Anterior cingulate cortex (tissue), 58 donors: ENCODE data around the gene MTA1.

ENCODE experiments used
- DNase-seq, 58 donors: peaks; one replicate each; lab custom pipeline; 2025; lab: John Stamatoyannopoulos, UW

MTA1 gene

DNA sequence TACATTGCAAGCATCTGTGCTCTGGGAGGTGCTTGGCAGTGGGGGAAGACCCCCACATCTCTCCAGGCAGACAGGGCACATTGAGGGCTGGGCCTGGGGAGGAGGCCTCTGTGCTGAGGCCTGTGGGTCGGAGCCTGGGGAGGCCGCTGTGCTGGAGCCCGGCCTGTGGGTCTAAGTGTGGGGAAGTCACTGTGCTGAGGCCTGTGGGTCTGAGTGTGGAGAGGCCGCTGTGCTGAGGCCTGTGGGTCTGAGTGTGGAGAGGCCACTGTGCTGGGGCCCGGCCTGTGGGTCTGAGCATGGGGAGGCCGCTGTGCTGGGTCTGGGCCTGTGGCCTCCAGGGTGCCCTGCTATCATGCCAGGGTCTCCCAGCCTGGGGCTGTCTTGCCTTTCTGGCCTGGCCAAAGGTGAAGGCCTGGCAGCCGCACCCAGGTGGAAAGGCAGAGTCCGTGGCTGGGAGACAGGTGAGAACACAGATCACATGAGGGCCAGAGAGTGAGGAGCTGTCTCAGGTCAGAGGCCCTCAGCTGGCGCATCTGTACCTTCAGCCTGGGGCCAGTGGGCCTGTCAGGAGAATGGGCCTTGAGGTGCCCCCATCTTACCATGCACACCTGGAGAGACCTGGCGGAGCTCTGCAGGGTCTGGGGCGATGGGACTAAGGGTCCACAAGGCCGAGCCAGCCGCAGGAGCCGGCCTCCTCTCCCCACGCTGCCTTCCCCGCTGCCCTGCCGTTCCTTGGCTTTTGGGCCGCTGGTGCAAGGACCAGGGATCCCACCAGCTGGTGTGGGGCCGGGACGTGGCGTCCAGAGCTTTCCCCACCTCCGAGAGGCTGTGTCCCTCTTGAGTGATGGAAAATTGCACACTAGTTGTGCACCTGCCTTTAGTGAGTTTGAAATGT is 36.4 kb downstream of the MTA1 start:
- no peak for DNase-seq

DNA sequence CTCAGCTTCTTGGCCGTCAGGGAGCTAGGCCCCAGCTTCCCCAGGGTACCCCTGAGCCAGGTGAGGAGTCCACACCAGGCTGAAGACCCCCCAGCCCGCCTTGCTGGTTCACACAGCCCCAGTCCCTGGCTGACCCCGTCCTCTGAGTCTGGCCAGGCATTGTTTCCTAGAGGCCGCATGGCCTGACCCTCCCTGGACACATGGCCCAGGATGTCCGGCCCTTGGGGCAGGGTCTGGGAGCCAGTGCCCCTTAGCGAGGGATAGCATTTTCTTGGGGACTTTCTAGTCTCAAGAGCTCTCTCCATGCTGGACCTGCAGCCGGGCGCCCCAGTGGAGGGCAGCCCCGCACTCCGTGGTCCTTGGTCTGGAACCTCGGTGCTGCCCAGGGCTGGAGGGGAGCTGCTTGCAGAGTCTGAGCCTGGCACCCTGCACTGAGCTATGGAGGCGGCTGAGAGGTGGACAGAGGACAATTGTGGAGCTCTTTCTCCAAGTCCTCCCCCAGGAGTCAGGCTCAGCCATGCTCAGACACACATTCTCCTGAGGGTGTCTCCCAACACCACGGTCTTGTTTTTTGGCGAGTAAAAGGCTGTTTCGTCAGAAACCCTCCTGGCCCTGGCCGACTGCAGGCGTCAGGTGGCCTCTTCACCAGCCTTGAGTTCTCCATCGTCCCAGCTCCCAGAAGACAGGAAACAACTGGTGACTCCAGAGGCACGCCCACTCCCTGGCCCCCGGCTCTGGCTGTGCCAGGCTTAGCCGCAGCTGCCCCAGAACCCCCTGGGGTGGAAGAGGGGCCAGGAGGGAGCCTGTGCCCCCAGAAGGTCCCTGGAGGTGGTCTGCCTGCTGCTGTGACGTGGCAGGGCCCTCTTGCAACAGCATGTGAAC is 37.4 kb downstream of the MTA1 start:
- DNase-seq: no peak

DNA sequence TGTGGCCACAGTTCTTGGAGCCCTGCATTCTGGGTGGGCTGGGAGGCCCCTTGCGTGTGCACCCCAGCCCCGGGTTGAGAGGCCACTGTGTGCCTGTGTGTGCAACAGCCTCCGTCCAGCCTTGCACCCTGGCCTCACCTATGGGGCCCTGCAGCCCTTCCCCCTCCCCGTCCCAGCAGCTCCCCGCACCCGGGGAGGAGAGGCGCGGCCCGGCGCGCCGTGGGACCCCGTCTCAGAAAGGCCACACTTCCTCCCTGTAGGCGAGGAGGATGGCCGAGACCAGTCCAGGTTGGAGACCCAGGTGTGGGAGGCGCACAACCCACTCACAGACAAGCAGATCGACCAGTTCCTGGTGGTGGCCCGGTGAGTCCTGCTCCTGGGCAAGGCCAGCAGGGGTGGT is 38.4 kb downstream of the MTA1 start:
- DNase-seq: no peak

DNA sequence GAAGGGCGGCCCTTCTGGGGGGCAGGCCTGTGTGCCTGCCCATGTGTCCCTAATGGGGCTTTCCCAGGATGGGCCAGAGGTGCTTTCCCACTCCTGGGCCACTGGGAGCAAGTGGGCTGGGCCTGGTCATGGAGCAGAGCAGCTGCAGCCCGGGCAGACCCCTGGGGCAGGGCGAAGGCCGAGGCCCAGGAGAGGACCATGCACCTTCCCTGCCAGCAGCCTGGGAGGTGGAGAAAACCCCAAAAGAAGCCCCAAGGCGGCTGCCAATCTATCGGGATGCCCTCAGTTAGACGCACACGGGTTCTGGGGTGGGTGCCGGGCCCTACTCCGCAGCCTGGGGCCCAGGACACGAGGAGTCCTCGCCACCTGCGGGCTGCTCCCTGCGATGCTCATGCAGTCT is 38.9 kb downstream of the MTA1 start:
- DNase-seq: no peak

DNA sequence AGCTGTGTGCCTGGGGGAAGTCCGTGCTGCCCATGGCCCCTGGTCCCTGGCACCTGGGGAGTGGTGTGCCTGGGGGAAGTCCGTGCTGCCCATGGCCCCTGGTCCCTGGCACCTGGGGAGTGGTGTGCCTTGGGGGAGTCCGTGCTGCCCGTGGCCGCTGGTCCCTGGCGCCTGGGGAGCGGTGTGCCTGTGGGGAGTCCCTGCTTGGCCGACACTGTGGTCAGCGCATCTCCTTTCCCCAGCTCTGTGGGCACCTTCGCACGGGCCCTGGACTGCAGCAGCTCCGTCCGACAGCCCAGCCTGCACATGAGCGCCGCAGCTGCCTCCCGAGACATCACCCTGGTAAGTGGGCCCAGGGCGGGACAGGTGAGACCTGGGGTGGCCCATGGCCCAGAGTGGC is 40.5 kb downstream of the MTA1 start:
- no peak for DNase-seq

DNA sequence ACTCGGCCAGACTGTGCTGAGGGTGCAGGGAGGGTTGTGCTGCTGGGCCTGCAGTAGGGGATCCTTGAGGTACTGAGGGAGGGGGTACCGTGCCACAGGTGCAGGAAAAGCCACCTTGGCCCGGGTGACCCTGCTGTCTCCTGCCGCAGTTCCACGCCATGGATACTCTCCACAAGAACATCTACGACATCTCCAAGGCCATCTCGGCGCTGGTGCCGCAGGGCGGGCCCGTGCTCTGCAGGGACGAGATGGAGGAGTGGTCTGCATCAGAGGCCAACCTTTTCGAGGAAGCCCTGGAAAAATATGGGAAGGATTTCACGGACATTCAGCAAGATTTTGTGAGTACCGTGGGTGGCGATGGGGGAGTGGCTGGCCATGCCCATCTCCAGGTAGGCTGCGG is 41.0 kb downstream of the MTA1 start:
- DNase-seq: no peak

DNA sequence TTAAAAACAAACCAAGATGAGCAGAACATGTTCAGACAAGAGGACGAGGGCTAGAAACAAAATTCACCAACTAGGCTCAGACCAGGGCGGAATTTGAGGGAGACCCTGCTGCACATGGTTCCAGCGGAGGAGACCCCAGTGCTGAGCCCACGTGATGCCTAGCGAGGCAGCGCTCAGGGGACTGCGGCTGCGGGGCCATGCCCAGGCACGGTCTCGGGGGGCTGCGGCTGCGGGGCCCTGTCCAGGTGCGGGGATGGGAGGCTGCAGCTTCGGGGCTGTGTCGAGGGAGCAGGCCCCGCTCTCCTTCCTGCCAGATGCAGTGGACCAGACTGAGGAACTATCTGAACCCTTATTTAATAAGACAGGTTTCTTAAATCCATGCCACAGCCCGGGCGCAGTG is 42.3 kb downstream of the MTA1 start:
- DNase-seq: no peak

DNA sequence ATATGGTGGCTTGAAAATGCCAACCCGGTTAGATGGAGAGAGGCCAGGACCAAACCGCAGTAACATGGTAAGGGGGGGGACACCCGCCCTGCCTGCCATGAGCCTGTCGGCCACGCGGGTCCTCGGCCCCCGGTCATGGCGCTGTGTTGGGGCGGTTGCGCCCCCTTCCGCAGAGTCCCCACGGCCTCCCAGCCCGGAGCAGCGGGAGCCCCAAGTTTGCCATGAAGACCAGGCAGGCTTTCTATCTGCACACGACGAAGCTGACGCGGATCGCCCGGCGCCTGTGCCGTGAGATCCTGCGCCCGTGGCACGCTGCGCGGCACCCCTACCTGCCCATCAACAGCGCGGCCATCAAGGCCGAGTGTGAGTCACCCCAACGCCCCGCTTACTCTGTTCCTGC is 44.9 kb downstream of the MTA1 start:
- DNase-seq: no peak

DNA sequence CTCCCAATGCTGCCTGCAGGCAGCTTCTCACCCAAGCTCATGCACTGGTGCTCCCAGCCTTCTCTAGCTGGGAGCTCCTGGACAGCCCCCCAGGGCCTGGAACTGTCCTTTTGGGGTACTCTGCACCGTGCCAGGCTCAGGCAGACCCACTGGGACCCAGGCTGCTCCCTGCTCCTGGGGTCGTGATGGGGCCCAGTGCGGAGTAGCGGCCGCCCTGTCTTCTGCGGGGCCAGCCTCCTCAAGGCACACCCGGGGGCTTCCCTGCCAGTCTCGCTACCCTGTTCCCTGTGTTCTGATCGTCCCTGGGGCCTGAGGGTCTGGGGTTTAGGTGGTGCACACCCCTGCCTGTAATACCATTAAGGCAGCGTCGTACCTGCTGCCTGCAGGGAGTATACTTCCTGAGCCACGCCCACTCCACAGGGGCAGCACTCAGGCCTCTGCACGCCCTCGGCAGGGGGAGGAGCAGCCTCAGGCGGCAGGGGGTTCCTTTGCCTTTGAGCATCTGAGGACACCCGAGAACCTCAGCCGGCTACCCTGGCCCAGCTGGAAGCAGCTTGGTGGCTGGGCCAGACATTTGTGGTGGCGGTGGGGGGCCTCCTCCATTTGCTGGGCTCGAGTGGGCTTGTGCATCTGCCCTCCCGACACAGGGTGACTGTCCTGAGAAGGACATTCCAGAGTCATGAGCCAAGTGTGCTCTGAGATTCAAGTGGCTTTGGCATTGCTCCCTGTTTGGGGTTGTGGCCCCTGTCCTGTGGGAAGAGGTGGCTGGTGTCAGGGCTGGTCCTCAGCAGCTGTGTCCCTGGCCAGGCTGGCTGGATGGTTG is 45.8 kb downstream of the MTA1 start:
- no peak for DNase-seq

DNA sequence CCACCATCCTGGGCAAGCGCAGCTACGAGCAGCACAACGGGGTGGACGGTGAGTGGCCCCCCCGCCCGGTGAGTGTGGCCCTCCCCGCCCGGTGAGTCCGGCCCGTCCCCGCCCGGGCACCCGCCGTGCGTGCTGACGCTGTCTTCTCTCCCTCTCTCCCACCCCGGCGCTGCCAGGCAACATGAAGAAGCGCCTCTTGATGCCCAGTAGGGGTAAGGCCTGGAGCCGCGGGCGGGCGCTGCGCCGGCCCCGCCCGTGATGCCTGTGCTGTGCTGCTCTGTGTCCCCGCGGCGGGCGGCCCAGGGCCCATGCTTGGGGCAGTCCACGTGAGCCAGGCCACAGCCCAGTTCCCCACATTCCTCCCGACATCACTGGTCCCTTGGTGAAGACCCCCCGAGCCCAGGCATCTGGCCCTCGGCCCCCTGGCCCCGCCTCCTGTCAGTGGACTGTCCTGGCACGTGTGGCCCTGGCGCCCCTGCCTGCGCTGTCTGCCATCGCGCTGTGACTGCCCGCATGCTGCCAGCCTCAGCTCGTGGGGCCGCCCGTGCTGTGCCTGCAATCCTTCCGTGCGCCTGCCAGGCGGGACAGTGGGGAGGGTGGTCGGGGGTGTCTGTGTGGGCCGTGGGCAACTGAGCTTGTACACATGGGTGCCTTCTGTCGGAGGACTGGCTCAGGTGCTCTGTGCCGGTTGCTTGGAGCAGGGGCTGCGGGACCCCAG is 47.1 kb downstream of the MTA1 start:
- DNase-seq: no peak

DNA sequence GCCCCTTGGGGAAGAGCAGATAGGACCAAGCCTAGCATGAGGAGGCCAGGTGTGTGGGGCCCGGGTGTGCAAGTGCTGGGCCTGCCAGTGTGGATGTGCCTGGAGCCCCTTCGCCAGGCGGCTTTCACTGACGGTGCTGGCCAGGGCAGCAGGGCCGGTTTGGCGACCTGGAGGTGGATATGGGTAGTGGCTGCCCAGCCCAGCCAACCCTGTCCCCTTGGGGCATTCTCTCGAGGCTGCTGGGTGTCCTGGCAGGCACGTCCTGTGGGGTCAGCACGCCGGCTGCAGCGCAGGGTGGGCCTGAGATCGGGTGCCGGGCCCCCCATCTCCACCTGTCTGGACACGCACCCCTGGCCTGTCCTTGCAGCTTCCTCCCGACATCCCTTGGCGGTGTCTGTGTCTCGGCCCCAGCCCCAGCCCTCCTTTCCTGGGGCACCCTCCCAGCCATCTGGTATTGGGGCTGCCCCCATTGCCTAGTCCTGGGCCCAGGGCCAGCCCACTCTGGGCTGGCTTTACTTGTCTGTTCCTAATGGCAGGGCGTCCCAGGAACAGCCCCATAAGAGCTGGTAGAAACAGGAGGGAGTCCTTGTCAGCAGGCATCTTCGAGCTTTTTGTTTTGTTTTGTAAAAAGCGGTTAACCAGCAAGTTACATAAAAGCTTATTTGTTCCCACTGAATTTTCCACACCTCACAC is 47.8 kb downstream of the MTA1 start:
- DNase-seq: no peak

DNA sequence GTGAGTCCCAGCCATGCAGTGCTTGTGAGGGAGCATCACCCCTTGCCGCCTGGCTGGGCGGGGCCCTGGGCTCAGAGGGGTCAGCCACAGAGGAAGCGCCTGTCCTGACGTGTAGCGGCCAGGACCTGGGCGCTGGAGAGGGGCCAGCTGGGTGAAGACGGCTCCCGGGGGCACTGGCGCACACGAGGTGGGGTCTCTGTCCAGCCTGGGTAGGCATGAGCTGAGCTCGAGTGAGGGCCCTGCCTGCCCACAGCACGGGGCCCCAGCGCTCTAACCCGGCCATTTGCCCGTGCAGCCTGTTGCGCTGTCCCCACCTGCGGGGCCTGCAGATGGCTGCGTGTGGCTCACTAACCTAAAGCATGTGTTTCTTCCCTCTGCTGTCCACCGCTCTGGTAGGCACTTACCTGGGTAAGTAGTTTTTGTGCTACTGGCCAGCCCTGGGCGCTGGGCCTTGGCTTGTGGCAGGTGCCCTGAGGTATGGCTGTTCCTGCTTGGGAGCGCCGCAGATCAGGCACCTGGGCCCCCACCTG is 48.4 kb downstream of the MTA1 start:
- DNase-seq: no peak

DNA sequence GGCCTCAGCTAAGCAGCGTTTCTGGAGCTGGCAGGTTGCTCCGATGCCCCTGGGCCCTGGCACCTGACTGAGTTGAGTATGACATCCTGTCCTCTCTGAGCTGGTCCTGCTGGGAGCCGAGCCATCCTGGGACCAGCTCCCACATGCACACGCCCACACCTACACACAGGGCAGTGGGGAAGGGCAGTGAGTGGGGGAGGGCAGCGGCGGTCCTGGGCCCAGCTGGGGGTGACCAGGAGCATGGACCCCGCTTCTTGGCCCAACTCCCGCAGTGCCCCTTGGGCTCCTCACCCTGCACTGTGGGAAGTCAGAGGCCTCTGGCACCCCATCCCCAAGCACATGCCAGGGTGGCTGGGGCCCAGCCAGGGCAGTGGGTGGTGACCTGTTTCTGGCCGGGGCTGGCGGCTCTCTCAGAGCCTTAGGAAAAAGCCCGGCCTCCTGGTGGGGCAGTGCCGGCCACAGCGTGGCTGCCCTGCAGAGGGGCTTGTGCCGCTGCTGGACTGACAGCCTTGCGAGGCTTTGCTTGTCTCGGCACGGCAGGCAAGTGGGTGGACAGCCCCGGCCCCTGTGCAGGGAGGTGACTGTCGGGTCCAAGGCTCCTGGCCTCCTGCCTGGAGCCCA is 49.1 kb downstream of the MTA1 start:
- DNase-seq: peak in 7 of 58 donors; percentile 21 to 52 (median 35)

DNA sequence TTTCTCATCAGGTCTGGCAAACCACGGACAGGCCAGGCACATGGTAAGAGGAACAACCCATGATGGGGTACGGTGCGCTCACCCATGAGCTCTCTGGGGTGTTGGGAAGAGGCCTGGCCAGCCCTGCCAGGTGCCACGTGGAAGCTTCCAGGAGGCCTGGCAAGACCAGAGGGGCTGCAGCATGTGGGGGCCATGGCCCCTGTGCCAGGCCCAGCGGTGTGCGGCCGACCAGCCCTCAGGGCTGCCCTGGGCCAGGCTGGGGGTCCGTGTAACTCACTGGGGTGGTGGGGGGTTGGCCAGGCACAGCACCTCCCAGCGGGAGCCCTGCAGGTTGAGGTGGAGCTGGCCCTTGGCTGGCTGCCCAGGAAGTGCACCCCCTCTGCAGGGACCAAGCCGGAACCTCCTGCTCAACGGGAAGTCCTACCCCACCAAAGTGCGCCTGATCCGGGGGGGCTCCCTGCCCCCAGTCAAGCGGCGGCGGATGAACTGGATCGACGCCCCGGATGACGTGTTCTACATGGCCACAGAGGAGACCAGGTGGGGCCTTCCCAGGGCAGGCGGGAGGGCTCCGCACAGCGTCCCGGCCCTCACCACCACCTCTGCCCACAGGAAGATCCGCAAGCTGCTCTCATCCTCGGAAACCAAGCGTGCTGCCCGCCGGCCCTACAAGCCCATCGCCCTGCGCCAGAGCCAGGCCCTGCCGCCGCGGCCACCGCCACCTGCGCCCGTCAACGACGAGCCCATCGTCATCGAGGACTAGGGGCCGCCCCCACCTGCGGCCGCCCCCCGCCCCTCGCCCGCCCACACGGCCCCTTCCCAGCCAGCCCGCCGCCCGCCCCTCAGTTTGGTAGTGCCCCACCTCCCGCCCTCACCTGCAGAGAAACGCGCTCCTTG is 50.1 kb downstream of the MTA1 start:
- DNase-seq: no peak

DNA sequence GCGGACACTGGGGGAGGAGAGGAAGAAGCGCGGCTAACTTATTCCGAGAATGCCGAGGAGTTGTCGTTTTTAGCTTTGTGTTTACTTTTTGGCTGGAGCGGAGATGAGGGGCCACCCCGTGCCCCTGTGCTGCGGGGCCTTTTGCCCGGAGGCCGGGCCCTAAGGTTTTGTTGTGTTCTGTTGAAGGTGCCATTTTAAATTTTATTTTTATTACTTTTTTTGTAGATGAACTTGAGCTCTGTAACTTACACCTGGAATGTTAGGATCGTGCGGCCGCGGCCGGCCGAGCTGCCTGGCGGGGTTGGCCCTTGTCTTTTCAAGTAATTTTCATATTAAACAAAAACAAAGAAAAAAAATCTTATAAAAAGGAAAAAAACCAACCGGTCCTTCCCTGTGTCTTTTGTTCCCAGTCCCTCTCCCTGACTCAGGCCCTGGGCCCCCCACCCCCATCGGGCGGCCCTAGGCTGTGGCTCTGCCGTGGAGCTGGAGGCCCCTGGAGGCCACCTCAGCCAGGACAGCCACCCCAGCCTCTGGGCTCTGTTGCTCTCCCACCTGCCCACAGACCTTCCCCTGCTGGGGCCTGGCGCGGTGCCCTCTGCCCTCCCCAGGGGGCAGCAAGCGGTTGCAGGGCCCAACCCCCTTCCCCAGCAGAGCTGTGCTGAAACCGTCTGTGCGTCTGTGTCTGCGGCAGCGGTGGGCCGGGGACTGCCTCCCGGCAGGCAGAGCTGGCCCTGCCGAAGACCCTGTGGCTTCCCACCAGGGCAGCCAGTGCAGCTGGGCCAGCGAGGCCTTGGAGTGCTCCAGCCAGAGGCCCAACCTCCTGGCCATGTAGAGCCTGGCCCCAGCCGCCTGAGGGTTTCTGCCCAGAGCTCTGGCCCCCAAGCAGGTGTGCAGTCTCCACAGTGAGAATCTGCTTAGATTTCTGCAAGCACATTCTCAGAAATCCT is 51.0 kb downstream of the MTA1 start:
- no peak for DNase-seq

DNA sequence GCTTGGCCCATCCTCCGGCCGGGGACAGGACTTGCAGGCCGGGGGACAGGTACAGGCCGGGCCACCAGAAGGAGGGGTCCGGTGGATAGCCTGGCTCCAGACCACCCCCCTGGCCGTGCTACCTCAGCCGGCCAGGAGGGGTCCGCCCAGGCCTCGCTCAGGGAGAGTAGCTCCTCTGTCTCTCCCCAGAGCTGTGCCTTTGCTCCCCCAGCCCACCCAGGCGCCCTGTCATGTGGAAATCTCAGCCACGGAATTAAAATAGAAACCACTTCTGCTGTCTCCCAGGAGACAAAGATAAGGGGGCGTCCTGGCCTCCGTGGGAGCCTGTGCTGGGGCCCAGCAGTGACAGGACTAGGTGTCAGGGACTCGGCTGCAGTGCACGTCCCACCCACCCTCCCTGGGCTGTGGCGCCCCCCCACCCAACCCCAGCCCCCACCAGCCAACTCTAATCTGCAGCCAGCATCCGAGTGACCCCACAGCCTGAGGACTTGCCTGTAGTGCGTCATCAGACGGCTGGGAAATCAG is 51.7 kb downstream of the MTA1 start:
- peak in 10 of 58 donors; percentile 5 to 69 (median 30) for DNase-seq
